ENCODE results near the gene CACNB2.

CACNB2 gene

DNA sequence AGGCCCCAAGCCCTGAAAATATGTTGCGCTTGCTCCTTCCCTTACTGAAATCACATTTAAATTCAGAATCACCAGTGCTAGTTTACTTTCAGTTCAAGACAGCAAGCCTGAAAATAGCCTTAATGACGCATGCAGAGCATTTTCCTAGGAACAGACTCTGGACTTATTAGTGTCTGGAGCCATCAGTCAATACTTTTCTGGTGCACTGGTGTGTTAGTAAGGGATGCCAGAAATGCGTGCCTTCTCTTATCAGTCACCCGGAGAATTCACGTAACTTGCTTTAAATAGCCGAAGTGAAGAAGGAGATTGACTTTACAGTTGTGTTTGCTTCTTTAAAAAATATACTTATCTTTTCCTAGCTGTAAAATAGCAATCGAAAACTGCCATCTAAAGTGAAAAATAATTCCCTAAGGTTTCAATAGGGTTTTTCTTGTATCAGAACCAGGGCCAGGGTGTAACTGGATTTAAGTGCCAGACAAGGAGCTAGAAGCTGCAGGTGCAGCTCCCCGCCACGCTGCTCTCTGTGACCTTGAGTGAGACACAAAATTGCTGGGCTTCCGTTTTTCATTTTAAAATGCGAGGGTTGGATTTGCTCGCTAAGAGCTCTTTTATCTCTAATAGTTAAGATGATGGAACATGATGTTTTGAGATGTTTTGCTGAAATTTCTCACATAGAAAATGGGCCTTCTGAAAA, 333.3 kb downstream of the CACNB2 start:
- no peak for DNase-seq

- DNase-seq = no peak
Measured at GRCh38 chr10:18474118-18474455, 333.9 kb downstream of the CACNB2 start.

- no peak for DNase-seq
Measured at GRCh38 chr10:18476076-18476647, 335.9 kb downstream of the CACNB2 start.

GRCh38 chr10:18478354-18478753, 338.1 kb downstream of the CACNB2 start:
- no peak for DNase-seq

DNA sequence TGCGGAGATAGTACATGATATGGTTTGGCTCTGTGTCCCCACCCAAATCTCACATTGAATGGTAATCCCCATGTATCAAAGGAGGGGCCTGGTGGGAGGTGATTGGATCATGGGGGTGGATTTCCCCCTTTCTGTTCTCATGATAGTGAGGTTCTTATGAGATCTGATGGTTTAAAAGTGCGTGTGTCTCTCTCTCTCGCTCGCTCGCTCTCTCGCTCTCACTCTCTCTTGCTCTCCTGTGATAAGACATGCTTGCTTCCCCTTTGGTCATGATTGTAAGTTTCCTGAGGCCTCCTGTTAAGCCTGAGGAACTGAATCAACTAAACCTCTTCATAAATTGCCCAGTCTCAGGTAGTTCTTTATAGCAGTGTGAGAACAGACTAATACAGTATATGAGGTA, 339.3 kb downstream of the CACNB2 start:
- no peak for DNase-seq

- no peak for DNase-seq
Measured at GRCh38 chr10:18483516-18484186, 343.4 kb downstream of the CACNB2 start.

DNA sequence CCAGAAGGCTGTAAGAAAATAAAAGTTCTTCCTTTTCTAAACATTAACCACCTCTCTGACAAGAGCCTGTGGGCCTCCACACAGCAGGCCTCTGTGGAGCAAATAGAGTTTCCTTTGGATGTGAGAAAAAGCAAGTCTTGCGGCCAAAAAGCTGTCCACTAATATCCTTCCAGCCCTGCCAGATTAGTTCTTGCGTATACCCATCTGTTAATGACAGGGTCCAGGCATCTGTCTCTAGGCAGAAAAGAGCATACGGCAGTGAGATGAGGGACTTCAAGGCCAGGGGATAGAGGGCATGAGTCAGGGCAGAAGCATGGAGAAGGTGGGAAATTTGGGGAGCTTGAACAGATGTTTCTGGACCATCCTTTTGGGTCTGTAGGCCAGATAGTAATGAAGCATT, 346.2 kb downstream of the CACNB2 start:
- DNase-seq = no peak

- DNase-seq = no peak
Measured at GRCh38 chr10:18490755-18491154, 350.5 kb downstream of the CACNB2 start.

GRCh38 chr10:18497806-18498369, 357.7 kb downstream of the CACNB2 start:
- no peak for DNase-seq

DNA sequence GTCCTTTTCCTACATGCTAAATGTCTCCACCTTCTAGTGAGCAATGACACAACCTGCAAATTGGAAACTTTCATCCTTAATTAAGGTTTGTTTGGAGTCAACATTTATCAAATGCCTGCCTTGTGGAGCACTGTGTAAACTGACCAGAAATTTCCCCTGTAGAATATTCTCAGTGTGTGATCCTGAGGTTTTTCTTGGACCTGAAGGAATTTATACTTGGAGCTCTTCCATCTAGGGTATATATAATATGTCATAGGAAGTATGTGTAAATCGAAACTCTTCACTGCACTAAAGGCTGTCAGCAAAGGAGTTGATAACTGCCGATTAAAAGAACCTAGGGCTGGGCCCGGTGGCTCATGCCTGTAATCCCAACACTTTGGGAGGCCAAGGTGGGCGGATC, 358.8 kb downstream of the CACNB2 start:
- DNase-seq = no peak

GRCh38 chr10:18500576-18500975, 360.4 kb downstream of the CACNB2 start:
- no peak for DNase-seq

DNA sequence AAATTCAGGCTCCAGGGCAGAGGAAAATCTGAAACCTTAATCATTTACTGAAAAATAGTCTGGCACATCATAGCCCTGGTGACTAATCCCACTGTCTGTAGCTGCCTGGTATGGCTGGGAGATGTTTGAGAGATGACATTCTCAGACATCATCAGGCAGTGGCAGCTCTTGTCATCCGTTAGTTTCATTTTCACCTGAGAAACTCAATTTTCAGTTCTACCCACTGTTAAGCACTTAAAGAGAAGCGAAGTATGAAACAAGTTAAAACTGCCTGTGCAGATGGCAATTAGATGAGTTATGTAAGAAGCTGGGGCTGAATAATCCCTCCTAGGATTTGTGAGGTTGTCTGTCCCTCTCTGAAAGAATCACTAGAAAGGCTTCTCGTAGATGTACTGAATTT, 361.0 kb downstream of the CACNB2 start:
- no peak for DNase-seq

GRCh38 chr10:18501629-18502028, 361.4 kb downstream of the CACNB2 start:
- DNase-seq = no peak

- DNase-seq = no peak
Measured at GRCh38 chr10:18504161-18504560, 363.9 kb downstream of the CACNB2 start.

- no peak for DNase-seq
Measured at GRCh38 chr10:18505456-18506118, 365.4 kb downstream of the CACNB2 start.

DNA sequence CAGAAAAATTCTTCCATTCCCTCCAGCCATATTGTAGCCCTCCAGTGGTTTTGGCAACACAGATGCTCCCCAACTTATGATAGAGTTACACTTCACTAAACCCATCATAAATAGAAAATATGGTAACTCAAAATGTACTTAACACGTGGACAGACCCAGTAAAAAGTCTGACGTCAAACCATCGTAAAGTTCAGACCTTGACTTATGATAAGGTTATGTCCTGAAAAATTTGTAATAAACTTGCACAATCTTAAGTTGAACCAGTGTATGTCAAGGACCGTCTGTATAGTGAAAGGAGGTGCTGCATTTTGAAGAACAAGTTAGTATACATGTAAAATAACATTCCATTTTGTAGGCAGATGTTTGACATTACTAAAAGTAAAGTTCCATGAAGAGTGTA, 368.4 kb downstream of the CACNB2 start:
- no peak for DNase-seq

DNA sequence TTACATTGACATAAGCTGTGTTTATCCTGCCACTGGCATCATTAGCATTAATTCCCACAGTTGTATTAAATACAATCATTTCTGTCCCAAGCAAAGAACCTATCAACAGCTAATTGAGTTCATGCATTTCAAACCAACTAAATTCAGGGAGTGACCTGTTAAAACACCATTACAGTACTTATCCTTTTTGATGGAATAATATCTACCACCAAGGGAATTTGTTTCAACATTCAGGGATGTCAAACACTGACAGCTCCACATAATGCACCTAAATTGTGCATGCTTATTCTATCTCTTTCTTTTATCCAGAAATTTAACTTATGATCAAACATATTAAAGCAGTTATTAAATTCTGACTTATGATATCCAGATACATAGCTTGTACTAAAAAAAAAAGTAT, 374.3 kb downstream of the CACNB2 start:
- DNase-seq = no peak

DNA sequence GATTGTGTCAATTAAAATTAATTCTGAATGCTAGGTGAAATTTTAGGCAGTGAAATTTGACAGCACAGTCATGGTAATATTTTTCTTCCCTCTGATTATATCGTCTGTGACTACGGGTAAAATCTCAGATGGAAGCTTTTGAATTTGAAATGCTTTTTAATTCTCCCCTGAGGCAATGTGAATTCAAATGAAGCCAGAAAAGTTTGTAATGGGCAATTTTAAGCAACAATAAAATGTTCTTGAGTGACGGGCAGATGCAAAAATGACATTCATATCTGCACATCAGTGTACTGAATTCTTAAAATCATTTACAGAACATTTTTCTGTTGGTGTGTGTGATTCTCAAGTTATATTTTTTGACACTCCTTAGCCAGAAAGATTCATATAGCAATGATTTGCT, 376.6 kb downstream of the CACNB2 start:
- DNase-seq = no peak

- no peak for DNase-seq
Measured at GRCh38 chr10:18523025-18523424, 382.8 kb downstream of the CACNB2 start.

GRCh38 chr10:18523858-18524257, 383.6 kb downstream of the CACNB2 start:
- no peak for DNase-seq

DNA sequence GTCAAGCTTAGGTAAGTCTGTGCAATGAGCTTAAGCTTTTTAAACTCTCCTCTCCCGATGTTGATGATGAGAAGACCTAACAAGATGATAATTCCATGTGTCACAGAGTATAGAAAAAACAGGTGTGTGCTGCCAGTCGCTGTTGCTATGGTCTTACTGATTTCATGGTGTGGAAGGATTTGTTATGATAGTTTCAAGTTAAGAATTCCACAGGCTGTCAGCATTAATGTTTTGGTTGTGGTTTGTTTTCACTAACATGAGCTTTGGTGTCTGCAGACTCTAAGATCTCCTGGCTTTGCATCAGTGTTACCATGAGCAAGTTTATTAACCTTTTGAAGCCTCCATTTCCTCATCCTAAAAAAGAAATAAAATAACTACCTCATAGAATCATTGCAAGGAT, 387.5 kb downstream of the CACNB2 start:
- DNase-seq = no peak

GRCh38 chr10:18528292-18528691, 388.1 kb downstream of the CACNB2 start:
- DNase-seq = no peak

GRCh38 chr10:18532881-18533535, 392.8 kb downstream of the CACNB2 start:
- DNase-seq = no peak
